Measurements from ENCODE around the gene RPL21.
"Not testable (repeated sequence)": the region's sequence is repeated elsewhere in the genome, so short reads cannot be mapped to it uniquely, and the experiment has no call there.

The RPL21 gene

DNA sequence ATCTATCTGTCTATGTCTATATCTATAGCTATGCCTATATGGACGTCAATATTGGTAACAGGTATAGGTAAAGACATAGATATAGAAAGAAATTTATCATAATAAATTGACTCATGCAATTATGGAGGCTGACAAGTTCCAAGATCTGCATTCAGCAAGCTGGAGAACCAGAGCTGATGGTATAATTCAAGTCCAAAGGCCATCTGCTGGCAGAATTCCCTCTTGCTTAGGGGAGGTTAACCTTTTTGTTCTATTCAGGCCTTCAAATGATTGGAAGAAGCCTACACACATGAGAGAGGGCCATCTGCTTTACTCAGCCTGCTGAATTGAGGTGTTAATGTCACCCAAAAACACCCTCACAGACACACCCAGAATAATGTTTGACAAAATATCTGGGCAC lies 30.1 kb downstream of the RPL21 start:
- no peak for DNase-seq (ENCODE audit: low read depth)
- TF ChIP-seq, protein P1, sequence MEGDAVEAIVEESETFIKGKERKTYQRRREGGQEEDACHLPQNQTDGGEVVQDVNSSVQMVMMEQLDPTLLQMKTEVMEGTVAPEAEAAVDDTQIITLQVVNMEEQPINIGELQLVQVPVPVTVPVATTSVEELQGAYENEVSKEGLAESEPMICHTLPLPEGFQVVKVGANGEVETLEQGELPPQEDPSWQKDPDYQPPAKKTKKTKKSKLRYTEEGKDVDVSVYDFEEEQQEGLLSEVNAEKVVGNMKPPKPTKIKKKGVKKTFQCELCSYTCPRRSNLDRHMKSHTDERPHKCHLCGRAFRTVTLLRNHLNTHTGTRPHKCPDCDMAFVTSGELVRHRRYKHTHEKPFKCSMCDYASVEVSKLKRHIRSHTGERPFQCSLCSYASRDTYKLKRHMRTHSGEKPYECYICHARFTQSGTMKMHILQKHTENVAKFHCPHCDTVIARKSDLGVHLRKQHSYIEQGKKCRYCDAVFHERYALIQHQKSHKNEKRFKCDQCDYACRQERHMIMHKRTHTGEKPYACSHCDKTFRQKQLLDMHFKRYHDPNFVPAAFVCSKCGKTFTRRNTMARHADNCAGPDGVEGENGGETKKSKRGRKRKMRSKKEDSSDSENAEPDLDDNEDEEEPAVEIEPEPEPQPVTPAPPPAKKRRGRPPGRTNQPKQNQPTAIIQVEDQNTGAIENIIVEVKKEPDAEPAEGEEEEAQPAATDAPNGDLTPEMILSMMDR (IDR thresholded peaks at IDR 0.05; ENCODE audit: control insufficient read depth, extremely low read depth, insufficient read depth): no peak
- no peak overlapping the region for H3K4me3 ChIP-seq (ENCODE audit: low read depth, low read length)

DNA sequence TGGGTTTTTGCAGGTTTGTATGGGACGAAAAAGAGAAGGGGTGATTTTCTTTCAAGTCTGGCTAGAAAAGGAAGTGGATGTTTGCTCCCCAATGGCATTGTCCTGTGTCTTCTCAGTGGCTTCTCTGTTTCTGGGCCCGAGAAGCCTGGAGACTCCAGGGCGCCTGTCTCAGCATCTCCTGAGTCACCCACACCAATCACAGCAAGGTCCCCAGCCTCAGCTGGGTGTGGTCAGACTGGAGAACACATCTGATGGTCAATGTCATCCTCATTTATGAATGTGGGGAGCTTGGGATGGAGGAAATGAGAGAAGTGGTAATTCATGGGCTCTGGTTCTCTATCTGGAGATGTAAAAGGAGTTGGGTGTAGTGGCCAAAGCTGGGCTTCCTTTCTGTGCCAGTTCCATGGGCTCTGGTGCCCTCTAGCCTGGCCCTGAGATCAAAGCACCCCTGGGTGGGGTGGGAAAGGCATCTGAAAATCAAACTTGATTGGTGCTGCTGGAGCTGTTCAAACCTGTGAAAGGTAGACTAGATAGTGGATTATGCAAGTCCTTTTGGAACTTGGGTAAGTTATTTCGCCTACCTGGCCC lies 32.6 kb downstream of the RPL21 start:
- no peak for DNase-seq (ENCODE audit: low read depth)

DNA sequence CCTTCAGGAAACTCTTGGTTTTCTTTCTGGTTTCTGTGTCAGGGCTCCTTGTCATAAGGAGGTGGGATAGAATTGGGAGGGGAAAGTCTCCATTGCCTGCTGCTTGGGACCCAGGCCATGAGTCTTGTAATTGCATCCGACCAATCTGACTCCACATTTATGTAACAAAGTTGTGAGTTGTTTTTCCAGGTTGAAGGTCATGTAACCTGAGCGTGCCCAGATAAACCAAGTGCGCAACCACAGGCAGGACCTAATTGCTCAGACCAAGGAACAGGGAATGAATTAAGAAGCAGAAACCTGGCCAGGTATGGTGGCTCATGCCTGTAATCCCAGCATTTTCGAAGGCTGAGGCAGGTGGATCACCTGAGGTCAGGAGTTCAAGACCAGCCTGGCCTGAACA lies 37.0 kb downstream of the RPL21 start:
- TF ChIP-seq, protein P1 (IDR thresholded peaks at IDR 0.05; ENCODE audit: control insufficient read depth, extremely low read depth, insufficient read depth): no peak
- DNase-seq (ENCODE audit: low read depth): no peak
- H3K4me3 ChIP-seq (ENCODE audit: low read depth, low read length): no peak overlapping the region

More for the DNA sequence above, 32.6 kb downstream of the RPL21 start:
- H3K4me3 ChIP-seq (ENCODE audit: low read depth, low read length): no peak overlapping the region
- TF ChIP-seq, protein P1 (IDR thresholded peaks at IDR 0.05; ENCODE audit: control insufficient read depth, extremely low read depth, insufficient read depth): peak; percentile 21; the same call in 1 of the 2 replicates

DNA sequence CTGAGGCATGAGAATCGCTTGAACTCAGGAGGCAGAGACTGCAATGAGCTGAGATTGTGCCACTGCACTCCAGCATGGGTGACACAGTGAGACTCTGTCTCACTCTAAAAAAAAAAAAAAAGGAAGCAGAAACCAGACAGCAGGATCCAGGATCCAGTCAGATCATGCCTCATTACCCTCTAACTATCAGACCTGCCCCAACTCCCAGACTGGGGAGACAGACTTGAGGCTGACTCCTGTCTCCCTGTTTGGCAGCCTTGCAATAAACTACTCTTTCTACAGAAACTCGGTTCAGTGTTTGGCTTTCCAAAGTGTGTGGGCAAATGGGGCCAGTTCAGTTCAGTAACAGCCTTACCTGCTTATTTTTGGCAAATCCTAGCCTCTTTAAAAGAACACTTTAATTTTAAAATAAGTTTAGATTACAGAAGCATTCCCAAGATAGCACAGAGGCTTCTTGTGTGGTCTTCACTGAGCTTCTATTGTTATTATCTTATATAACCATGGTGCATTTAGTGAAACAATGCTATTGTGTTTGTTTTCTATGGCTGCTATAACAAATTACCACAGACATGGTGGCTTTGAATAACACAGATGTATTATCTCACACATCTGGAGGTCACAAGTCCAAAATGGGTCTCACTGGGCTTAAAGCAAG lies 37.8 kb downstream of the RPL21 start:
- DNase-seq (ENCODE audit: low read depth): no peak
- TF ChIP-seq, protein P1 (IDR thresholded peaks at IDR 0.05; ENCODE audit: control insufficient read depth, extremely low read depth, insufficient read depth): no peak
- H3K4me3 ChIP-seq (ENCODE audit: low read depth, low read length): no peak overlapping the region

DNA sequence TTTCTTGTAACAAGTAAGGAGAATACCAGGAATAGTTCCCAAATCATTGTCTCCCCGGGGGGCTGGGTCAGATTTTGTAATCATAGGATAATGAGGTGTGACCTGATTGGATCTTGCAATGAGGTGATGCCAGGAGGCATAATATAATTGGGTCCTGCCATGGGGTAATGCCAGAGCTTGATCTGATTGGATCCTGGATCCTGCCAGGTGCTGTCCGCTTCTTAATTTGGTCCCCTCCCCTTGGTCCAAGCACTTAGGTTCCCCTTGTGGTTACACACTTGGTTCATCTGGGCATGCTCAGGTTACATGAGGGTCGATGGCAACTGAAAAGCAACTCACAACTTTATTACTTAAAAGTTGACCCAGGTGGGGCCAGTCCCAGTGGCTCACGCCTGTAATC lies 39.4 kb downstream of the RPL21 start:
- no peak for DNase-seq (ENCODE audit: low read depth)
- TF ChIP-seq, protein P1 (IDR thresholded peaks at IDR 0.05; ENCODE audit: control insufficient read depth, extremely low read depth, insufficient read depth): no peak
- H3K4me3 ChIP-seq (ENCODE audit: low read depth, low read length): no peak overlapping the region

DNA sequence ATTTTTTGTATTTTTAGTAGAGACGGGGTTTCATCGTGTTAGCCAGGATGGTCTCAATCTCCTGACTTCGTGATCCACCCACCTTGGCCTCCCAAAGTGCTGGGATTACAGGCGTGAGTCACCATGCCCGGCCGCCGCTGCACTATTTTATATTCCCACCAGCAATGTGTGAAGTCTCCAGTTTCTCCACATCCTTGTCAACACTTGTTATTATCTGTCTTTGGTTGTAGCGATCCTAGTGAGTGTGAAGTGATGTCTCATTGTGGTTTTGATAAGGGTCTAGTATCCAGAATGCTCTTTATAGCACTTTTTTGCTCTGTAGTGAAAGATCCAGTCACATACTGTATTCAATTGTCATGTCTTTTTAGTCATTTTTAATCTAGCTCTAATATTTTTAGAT lies 40.6 kb downstream of the RPL21 start:
- not testable (repeated sequence) for H3K4me3 ChIP-seq (ENCODE audit: low read depth, low read length); DNase-seq (ENCODE audit: low read depth)

DNA sequence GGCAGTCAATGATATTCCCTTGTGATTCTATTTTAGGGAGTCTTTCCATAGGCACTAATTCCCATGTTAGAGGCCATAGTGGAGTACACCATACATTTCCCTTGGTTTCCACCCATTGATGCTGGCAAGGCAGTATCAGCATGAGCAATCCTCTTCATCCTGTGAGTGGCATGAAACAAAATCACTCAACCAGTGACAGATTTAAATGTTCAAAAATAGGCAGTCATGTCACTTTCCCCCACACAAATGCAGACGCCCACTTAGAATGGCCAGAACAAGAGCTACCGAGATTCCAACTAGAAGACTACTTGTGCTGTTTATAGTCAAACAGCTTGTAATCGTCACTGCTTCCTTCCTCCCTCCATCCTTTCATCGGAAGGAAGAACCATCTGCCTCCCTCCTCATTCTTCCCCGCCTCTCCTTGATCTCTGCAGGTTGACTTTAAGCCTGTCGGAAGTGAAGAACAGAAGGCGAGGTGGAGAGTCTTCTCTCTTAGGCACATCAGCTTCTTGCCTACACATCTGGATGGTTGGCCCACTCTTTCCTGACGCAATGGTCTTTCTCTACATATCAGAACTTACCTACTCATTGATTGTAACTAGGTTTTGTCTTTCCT lies 41.8 kb downstream of the RPL21 start:
- H3K4me3 ChIP-seq (ENCODE audit: low read depth, low read length): no peak overlapping the region
- DNase-seq (ENCODE audit: low read depth): no peak
- TF ChIP-seq, protein P1 (IDR thresholded peaks at IDR 0.05; ENCODE audit: control insufficient read depth, extremely low read depth, insufficient read depth): no peak
